CD4-positive, alpha-beta T cell treated with Interleukin-4 for 1 hour (primary cell): ENCODE data around the gene CCDC137.

Experiments used
- DNase-seq, 2 donors: peaks; one replicate each; pipeline ENCODE4 v3.0.0-alpha.2; 2020 to 2022

The CCDC137 gene

DNA sequence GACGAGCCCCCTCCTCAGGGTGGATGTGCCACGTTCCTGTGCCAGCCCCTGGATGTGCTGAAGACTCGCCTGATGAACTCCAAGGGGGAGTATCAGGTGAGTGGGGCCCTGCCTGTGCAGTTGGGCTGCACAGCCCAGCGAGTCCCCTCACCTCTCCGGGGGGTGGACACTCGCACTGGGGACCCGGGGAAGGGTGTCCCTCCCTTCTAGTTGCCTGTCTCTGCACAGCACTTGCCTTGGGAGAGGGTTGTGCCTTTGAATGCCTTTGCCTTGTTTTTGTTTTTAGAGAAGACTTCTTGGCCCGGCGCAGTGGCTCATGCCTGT lies 51.2 kb downstream of the CCDC137 start:
- DNase-seq, result no peak

DNA sequence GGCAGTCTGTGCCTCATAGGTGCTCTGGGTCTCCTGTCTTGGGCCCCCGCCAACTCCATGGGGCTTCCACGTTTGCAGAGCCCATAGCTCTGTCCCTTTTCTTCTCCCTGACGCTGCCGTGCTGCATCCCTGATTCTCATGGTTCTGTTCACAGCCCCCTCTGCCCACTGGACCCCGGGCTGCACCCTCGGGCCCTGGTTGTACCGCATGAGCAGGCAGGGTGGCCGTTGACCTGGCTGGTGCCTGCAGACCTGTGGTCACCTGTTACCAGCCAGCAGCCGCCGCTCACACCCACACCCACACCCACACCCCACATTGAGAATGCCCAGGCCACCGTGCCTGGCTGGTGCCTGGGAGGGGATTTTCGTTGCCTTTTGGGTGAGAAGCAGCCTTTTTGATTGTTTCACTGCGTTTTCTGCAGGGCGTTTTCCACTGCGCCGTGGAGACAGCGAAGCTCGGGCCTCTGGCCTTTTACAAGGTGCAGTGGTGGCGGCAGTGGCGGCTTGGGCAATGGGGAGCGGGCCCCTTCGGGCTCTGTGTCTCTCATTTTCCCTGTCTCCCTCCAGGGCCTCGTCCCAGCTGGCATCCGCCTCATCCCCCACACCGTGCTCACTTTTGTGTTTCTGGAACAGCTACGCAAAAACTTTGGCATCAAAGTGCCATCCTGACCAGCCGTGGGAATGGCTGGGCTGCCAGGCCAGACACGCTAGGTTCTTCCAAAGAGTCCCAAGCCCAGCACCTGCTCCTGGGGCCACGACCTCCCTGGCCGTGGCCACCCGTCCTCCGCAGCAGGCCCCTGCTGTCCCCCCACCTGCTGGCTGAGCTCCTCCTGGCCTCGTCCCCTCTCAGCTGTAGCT lies 53.1 kb downstream of the CCDC137 start:
- DNase-seq, result no peak

DNA sequence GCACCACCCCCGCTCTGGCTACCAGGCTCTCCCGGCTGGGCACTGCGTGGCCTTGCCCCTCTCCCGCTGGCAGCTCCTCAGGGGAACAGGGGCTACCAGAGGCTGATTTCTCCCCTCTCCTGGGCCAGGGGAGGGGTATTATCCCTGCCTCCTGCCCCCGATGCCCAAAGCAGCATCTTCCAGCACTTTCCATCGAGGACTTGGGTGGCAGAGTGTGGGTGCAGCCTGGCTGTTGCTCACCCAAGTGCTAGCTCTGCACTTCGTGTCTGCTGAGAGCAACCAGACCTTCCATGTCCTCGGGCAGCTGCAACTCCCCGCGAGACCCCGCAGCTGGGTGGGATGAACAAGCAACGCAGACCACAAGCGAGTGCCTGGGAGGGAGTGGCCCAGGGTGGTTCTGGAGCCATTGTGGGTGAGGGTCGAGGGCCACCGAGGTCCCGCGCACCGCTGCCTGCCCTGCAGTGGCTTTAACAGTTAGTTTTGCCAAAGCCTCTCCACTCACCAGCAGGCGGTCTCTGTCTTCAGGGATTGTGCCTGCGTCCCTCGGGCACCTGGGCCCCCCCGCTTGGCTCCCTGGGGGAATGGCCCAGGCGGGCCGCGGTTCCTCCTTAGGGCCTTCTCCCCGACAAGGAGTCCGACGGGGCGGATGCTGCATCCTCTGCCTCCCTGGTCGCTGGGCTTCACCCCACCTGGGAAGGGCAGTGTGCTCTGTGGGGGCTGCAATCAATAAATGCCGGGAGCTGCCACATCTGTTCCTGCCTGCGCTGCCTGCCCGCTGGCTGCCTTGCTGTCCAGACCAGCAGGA lies 53.9 kb downstream of the CCDC137 start:
- no peak for DNase-seq

DNA sequence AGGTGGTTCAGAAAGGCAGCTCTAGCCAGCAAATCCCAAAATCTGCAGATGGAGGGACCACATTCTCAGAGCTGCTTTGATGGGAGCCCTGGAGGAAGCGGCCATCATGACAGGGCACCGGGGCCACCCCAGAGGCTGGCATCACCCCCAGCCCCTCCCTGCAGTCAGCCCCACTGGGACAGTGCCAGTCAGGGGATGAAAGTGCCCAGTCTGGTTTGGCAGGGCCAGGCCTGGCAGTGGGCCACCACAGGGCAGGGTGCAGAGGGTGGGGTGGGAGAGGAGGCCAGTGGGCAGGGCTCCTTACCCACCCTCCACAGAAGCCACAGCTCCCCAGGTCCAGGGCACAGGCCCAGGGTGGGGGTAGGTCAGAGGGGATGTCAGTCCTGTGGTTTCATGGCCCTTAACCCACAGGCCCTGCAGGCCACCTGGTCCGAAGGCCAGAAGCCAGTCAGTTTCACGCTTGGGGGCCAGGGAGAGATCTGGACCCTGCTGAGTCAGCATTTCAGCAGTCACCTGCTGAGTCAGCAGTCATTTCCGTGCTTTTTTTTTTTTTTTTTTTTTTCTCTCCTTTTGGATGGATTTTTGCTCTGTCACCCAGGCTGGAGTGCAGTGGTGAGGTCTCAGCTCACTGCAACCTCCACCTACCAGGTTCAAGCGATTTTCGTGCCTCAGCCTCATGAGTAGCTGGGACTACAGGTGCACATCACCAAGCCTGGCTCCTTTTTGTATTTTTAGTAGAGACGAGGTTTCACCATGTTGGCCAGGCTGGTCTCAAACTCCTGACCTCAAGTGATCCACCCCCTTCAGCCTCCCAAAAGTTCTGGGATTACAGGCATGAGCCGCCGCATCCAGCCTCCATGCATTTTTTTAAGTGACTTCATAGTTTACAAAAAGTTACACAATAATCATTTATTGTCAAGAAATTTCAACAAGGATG lies 55.9 kb downstream of the CCDC137 start:
- no peak for DNase-seq
